HCT116 (cell line): ENCODE measurements around the gene S100A3. TPM values are rescaled to one million over a fixed set of nuclear protein-coding genes. Genes with fewer than 3 reads are reported as not detected.

Source experiments
- ATAC-seq: fragments of 200-7000 bp; cut with Tn5 transposase; 2 replicates; pipeline ENCODE4 v1.9.1; 2020; ENCODE audit warnings: mild to moderate bottlenecking, moderate library complexity
- BruUV-seq: library from RNA; stranded (reverse); fragments of 400-500 nt; replicated peaks from 2 replicates; lab custom pipeline; 2021; lab: Mats Ljungman, UMichigan
- CTCF ChIA-PET: fragments of 300-600 bp; sonication (Branson Sonifier 250); formaldehyde crosslinking; loops from one replicate; lab custom pipeline; 2021; ENCODE audit warnings: antibody characterized with exemption; lab: Charles Lee
- POLR2A ChIA-PET: fragments of 300-600, 350-600 bp; sonication (Branson Sonifier 250); formaldehyde crosslinking; loops from one replicate; lab custom pipeline; 2021; ENCODE audit warnings: antibody characterized with exemption; lab: Charles Lee
- RAD21 ChIA-PET, 2 experiments: fragments of 300-600 bp; sonication (Branson Sonifier 250); formaldehyde crosslinking; loops; one replicate each; lab custom pipeline; 2023; ENCODE audit warnings: low total read pairs in 2 of 2; ENCODE audit not compliant: uncharacterized antibody in 2 of 2, unreplicated experiment in 2 of 2, low non-redundant PET in 1 of 2; lab: Charles Lee
- DNase-seq: peaks from one replicate; pipeline ENCODE4 v3.0.0-alpha.2; 2010; ENCODE audit warnings: low read depth, low spot score
- H2AFZ ChIP-seq: fragments of 200-600 bp; shearing (Covaris generic), sonication (generic); 2 replicates; pipeline ENCODE4 v1.6.1; 2017; ENCODE audit warnings: low read depth, mixed run types, mixed read lengths, antibody characterized with exemption, low read length; ENCODE audit not compliant: poor library complexity, severe bottlenecking
- H3K27ac ChIP-seq: 2 replicates; pipeline ENCODE4 v1.5.1; 2012; ENCODE audit warnings: low read depth, low read length
- H3K27me3 ChIP-seq: fragments of 200-600 bp; sonication (generic); 2 replicates; pipeline ENCODE4 v1.6.1; 2016; ENCODE audit warnings: mixed run types, low read length, mixed read lengths; ENCODE audit not compliant: insufficient read depth
- H3K36me3 ChIP-seq, 2 experiments: fragments of 200-500 bp in 1 of 2; fragments of 200-600 bp in 1 of 2; sonication (Bioruptor generic) in 1 of 2; sonication (generic) in 1 of 2; 2 replicates each; pipeline versions ENCODE4 v1.5.1 to v1.6.1; 2014 to 2016; ENCODE audit warnings: low read length in 2 of 2, inconsistent platforms in 1 of 2, mixed read lengths in 1 of 2, mixed run types in 1 of 2; ENCODE audit not compliant: insufficient read depth in 2 of 2, control insufficient read depth in 1 of 2
- H3K4me1 ChIP-seq, 2 experiments: fragments of 200-600 bp in 1 of 2; sonication (generic) in 1 of 2; 2 replicates each; pipeline versions ENCODE4 v1.5.1 to v1.6.1; 2012 to 2017; ENCODE audit warnings: low read length in 2 of 2, inconsistent platforms in 1 of 2, mild to moderate bottlenecking in 1 of 2, mixed read lengths in 1 of 2, mixed run types in 1 of 2, moderate library complexity in 1 of 2; ENCODE audit not compliant: insufficient read depth in 2 of 2, control insufficient read depth in 1 of 2
- H3K4me2 ChIP-seq: fragments of 200-600 bp; sonication (generic); 2 replicates; pipeline ENCODE4 v1.6.1; 2017; ENCODE audit warnings: mixed run types, low read length, mixed read lengths
- H3K4me3 ChIP-seq, 2 experiments: fragments of 200-600 bp in 1 of 2; sonication (generic) in 1 of 2; replicated peaks in 1 of 2; 2 replicates each; pipeline ENCODE4 v1.5.1; 2011 to 2016; ENCODE audit warnings: low read length in 2 of 2, control low read depth in 1 of 2, low read depth in 1 of 2, mild to moderate bottlenecking in 1 of 2, mixed read lengths in 1 of 2, mixed run types in 1 of 2
- H3K79me2 ChIP-seq: fragments of 200-600 bp; sonication (generic); 2 replicates; pipeline ENCODE4 v1.6.1; 2017; ENCODE audit warnings: mild to moderate bottlenecking, mixed run types, low read length, moderate library complexity, mixed read lengths; ENCODE audit not compliant: insufficient read depth
- H3K9ac ChIP-seq: fragments of 200-600 bp; sonication (generic); 2 replicates; pipeline ENCODE4 v1.6.1; 2016; ENCODE audit warnings: low read length, mixed read lengths
- H3K9me2 ChIP-seq: fragments of 200-600 bp; sonication (generic), shearing (Covaris generic); 2 replicates; pipeline ENCODE4 v1.6.1; 2017; ENCODE audit warnings: mixed run types, mild to moderate bottlenecking, moderate library complexity; ENCODE audit not compliant: insufficient read depth
- H3K9me3 ChIP-seq, 2 experiments: fragments of 200-500 bp in 1 of 2; fragments of 200-600 bp in 1 of 2; sonication (Bioruptor generic) in 1 of 2; sonication (generic) in 1 of 2; 2 replicates each; pipeline ENCODE4 v1.6.1; 2014 to 2017; ENCODE audit warnings: low read length in 2 of 2, mixed read lengths in 2 of 2, inconsistent platforms in 1 of 2, low read depth in 1 of 2, mild to moderate bottlenecking in 1 of 2, mixed run types in 1 of 2, moderate library complexity in 1 of 2; ENCODE audit not compliant: control insufficient read depth in 1 of 2, insufficient read depth in 1 of 2
- H4K20me1 ChIP-seq: fragments of 200-600 bp; sonication (generic), shearing (Covaris generic); 2 replicates; pipeline ENCODE4 v1.6.1; 2017; ENCODE audit warnings: mixed run types, mild to moderate bottlenecking, moderate library complexity; ENCODE audit not compliant: insufficient read depth
- CEBPB ChIP-seq: IDR thresholded peaks from 2 replicates; pipeline ENCODE4 v1.6.1; 2012; ENCODE audit warnings: low read depth
- EGR1 ChIP-seq: IDR thresholded peaks from 2 replicates; pipeline ENCODE4 v1.6.1; 2012; ENCODE audit warnings: low read depth
- ELF1 ChIP-seq: IDR thresholded peaks from 2 replicates; pipeline ENCODE4 v1.6.1; 2012; ENCODE audit warnings: low read depth, borderline replicate concordance
- EZH2 ChIP-seq: fragments of 200-600 bp; sonication (generic); IDR thresholded peaks from 2 replicates; pipeline ENCODE4 v1.6.1; 2017; ENCODE audit warnings: antibody characterized with exemption, mixed run types
- EZH2phosphoT487 ChIP-seq: fragments of 200-600 bp; IDR thresholded peaks from 2 replicates; pipeline ENCODE4 v1.6.1; 2018; ENCODE audit warnings: antibody characterized with exemption, borderline replicate concordance
- JUND ChIP-seq: IDR thresholded peaks from 2 replicates; pipeline ENCODE4 v1.6.1; 2012
- POLR2A ChIP-seq: IDR thresholded peaks from 2 replicates; pipeline ENCODE4 v1.7.0; 2011; ENCODE audit warnings: borderline replicate concordance; ENCODE audit not compliant: insufficient read depth, insufficient read length; ENCODE audit errors: extremely low read depth
- POLR2AphosphoS5 ChIP-seq: IDR thresholded peaks from 2 replicates; pipeline ENCODE4 v1.6.1; 2011; ENCODE audit warnings: mild to moderate bottlenecking, low read depth, low read length, moderate library complexity
- RAD21 ChIP-seq: IDR thresholded peaks from 2 replicates; pipeline ENCODE4 v1.6.1; 2012; ENCODE audit warnings: low read depth, mild to moderate bottlenecking
- SIN3A ChIP-seq: IDR thresholded peaks from 2 replicates; pipeline ENCODE4 v1.6.1; 2012; ENCODE audit warnings: low read depth
- SP1 ChIP-seq: IDR thresholded peaks from 2 replicates; pipeline ENCODE4 v1.6.1; 2012; ENCODE audit warnings: low read depth
- SRF ChIP-seq: IDR thresholded peaks from 2 replicates; pipeline ENCODE4 v1.6.1; 2012; ENCODE audit warnings: low read depth
- TCF7L2 ChIP-seq: IDR thresholded peaks from 2 replicates; pipeline ENCODE4 v1.7.0; 2011; ENCODE audit warnings: borderline replicate concordance, inconsistent platforms; ENCODE audit not compliant: insufficient read depth, insufficient read length; ENCODE audit errors: extremely low read depth
- YY1 ChIP-seq: IDR thresholded peaks from 2 replicates; pipeline ENCODE4 v1.6.1; 2011; ENCODE audit warnings: low read length, low read depth, moderate library complexity, mild to moderate bottlenecking; ENCODE audit not compliant: insufficient replicate concordance; ENCODE audit errors: extremely low read depth
- intact Hi-C: fragments of 100-400 bp; cut with micrococcal nuclease; formaldehyde crosslinking; loops from 2 replicates; pipeline ENCODE4 v1.10.0; 2022
- total RNA-seq: library from RNA; stranded (reverse); gene quantifications from one replicate; pipeline ENCODE4 v1.2.1, GENCODE V29; 2021; ENCODE audit not compliant: unreplicated experiment
- TF ChIP-seq, protein P1 (sequence below): IDR thresholded peaks from 2 replicates; pipeline ENCODE4 v1.6.1; 2012
- TF ChIP-seq, protein P2 (sequence below): IDR thresholded peaks from 2 replicates; pipeline ENCODE4 v1.6.1; 2012
- TF ChIP-seq, protein P3 (sequence below): IDR thresholded peaks from 2 replicates; pipeline ENCODE4 v1.6.1; 2011; ENCODE audit warnings: mild to moderate bottlenecking, low read length, moderate library complexity; ENCODE audit not compliant: insufficient replicate concordance; ENCODE audit errors: extremely low read depth
- TF ChIP-seq, protein P4 (sequence below), 3 experiments: fragments of 200-600 bp in 1 of 3; sonication (generic) in 1 of 3; IDR thresholded peaks in 2 of 3; conservative IDR thresholded peaks in 1 of 3; 2 replicates each; pipeline ENCODE4 v1.5.1; 2012 to 2017; ENCODE audit warnings: low read depth in 2 of 3, low read length in 2 of 3, antibody characterized with exemption in 1 of 3, borderline replicate concordance in 1 of 3, control low read depth in 1 of 3, mild to moderate bottlenecking in 1 of 3, mixed read lengths in 1 of 3, mixed run types in 1 of 3, moderate library complexity in 1 of 3; ENCODE audit not compliant: insufficient read depth in 1 of 3
- TF ChIP-seq, protein P5 (sequence below): IDR thresholded peaks from 2 replicates; pipeline ENCODE4 v1.6.1; 2012; ENCODE audit warnings: low read depth

S100A3 gene
- total RNA-seq, 1 experiment from 2014 or later, result 4.2 TPM

DNA sequence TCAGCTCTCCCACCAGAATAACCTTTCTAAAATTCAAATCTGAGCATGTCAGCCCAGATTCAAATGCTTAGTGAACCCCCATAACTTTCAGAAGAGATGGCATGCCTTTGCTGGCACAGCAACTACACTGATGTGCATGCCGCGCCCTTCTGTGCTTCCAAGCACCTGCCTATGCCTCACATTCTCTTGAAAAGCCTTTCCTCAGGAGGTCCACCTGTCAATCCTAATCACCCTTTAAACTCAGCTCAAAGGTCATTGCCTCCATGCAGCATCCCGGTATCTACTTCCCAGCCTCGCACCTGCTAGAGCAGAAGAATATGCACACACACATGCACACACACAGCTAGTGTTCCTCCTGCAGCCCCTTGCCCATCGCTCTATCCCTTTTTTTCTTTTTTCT is 21.8 kb upstream of the S100A3 start:
- no peaks in the 10 kb centered on the region for H3K9me3 ChIP-seq
- H3K4me2 ChIP-seq, result no peak overlapping the region
- BruUV-seq, result no TSS peak
- DNase-seq, result no peak
- no peak overlapping the region for H3K27ac ChIP-seq
- no peak for ATAC-seq
- intact Hi-C loops, result no loop called here
- no peaks in the 10 kb centered on the region for H4K20me1 ChIP-seq
- H3K4me3 ChIP-seq, result no peak overlapping the region
- ChIA-PET RAD21 (interaction anchor here in 1 of 2 experiments (0.7 kb wide), 1 partner anchor 43 kb away, joined by 8 read pairs; no protein-coding TSS in a partner anchor), CTCF (interaction anchor here (0.7 to 3.7 kb wide), 8 partner anchors 33 to 333 kb away, joined by 3 to 35 read pairs (median 10); partner anchors contain the start of genes CHTOP, S100A1 and S100A13), POLR2A (interaction anchor here (0.7 to 4.2 kb wide), 4 partner anchors 37 to 60 kb away, joined by 3 to 38 read pairs (median 4); partner anchors contain the start of genes S100A14 and S100A6)
- TF ChIP-seq POLR2A, result no peak
- TF ChIP-seq, protein P1, sequence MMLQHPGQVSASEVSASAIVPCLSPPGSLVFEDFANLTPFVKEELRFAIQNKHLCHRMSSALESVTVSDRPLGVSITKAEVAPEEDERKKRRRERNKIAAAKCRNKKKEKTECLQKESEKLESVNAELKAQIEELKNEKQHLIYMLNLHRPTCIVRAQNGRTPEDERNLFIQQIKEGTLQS, result no peak
- TF ChIP-seq, protein P2, sequence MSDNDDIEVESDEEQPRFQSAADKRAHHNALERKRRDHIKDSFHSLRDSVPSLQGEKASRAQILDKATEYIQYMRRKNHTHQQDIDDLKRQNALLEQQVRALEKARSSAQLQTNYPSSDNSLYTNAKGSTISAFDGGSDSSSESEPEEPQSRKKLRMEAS, result no peak
- no peak for TF ChIP-seq SIN3A
- no peak for TF ChIP-seq EGR1
- TF ChIP-seq POLR2AphosphoS5, result no peak
- TF ChIP-seq TCF7L2, result no peak
- no peak for TF ChIP-seq EZH2phosphoT487
- no peak for TF ChIP-seq YY1
- TF ChIP-seq, protein P3, sequence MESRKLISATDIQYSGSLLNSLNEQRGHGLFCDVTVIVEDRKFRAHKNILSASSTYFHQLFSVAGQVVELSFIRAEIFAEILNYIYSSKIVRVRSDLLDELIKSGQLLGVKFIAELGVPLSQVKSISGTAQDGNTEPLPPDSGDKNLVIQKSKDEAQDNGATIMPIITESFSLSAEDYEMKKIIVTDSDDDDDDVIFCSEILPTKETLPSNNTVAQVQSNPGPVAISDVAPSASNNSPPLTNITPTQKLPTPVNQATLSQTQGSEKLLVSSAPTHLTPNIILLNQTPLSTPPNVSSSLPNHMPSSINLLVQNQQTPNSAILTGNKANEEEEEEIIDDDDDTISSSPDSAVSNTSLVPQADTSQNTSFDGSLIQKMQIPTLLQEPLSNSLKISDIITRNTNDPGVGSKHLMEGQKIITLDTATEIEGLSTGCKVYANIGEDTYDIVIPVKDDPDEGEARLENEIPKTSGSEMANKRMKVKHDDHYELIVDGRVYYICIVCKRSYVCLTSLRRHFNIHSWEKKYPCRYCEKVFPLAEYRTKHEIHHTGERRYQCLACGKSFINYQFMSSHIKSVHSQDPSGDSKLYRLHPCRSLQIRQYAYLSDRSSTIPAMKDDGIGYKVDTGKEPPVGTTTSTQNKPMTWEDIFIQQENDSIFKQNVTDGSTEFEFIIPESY, result no peak
- TF ChIP-seq CEBPB, result no peak
- no peak for TF ChIP-seq JUND
- no peak for TF ChIP-seq SP1
- TF ChIP-seq, protein P4, sequence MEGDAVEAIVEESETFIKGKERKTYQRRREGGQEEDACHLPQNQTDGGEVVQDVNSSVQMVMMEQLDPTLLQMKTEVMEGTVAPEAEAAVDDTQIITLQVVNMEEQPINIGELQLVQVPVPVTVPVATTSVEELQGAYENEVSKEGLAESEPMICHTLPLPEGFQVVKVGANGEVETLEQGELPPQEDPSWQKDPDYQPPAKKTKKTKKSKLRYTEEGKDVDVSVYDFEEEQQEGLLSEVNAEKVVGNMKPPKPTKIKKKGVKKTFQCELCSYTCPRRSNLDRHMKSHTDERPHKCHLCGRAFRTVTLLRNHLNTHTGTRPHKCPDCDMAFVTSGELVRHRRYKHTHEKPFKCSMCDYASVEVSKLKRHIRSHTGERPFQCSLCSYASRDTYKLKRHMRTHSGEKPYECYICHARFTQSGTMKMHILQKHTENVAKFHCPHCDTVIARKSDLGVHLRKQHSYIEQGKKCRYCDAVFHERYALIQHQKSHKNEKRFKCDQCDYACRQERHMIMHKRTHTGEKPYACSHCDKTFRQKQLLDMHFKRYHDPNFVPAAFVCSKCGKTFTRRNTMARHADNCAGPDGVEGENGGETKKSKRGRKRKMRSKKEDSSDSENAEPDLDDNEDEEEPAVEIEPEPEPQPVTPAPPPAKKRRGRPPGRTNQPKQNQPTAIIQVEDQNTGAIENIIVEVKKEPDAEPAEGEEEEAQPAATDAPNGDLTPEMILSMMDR (IDR thresholded peaks at IDR 0.05 in 2 of 3, conservative IDR thresholded peaks at IDR 0.05 in 1 of 3; ENCODE audit: borderline replicate concordance in 1 of 3, insufficient read depth in 1 of 3, low read depth in 2 of 3, low read length in 2 of 3), result no peak
- no peak for TF ChIP-seq RAD21
- no peak for TF ChIP-seq ELF1
- TF ChIP-seq, protein P5, sequence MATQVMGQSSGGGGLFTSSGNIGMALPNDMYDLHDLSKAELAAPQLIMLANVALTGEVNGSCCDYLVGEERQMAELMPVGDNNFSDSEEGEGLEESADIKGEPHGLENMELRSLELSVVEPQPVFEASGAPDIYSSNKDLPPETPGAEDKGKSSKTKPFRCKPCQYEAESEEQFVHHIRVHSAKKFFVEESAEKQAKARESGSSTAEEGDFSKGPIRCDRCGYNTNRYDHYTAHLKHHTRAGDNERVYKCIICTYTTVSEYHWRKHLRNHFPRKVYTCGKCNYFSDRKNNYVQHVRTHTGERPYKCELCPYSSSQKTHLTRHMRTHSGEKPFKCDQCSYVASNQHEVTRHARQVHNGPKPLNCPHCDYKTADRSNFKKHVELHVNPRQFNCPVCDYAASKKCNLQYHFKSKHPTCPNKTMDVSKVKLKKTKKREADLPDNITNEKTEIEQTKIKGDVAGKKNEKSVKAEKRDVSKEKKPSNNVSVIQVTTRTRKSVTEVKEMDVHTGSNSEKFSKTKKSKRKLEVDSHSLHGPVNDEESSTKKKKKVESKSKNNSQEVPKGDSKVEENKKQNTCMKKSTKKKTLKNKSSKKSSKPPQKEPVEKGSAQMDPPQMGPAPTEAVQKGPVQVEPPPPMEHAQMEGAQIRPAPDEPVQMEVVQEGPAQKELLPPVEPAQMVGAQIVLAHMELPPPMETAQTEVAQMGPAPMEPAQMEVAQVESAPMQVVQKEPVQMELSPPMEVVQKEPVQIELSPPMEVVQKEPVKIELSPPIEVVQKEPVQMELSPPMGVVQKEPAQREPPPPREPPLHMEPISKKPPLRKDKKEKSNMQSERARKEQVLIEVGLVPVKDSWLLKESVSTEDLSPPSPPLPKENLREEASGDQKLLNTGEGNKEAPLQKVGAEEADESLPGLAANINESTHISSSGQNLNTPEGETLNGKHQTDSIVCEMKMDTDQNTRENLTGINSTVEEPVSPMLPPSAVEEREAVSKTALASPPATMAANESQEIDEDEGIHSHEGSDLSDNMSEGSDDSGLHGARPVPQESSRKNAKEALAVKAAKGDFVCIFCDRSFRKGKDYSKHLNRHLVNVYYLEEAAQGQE, result no peak
- no peak for TF ChIP-seq SRF
- TF ChIP-seq EZH2, result no peak
- H3K79me2 ChIP-seq, result no peaks in the 10 kb centered on the region
- H3K9me2 ChIP-seq, result no peaks in the 10 kb centered on the region
- H2AFZ ChIP-seq, result no peak overlapping the region
- no peaks in the 10 kb centered on the region for H3K27me3 ChIP-seq
- H3K4me1 ChIP-seq, result peaks cover 46 to 62% of the 10 kb centered on the region in 2 experiments
- H3K36me3 ChIP-seq, result no peaks in the 10 kb centered on the region
- H3K9ac ChIP-seq, result no peak overlapping the region
